GM19438 (cell line): ENCODE data around the gene PKM.
A peak's percentile ranks its signal among the peaks of the same experiment; 100 is the strongest.

Experiments used
- ATAC-seq: cut with Tn5 transposase; IDR thresholded peaks from one replicate; pipeline ENCODE4 v1.9.1; 2021; ENCODE audit warnings: low read depth; ENCODE audit not compliant: unreplicated experiment

The PKM gene

GRCh38 chr15:72162569-72162968 lies 68.4 kb downstream of the PKM start:
- ATAC-seq, result no peak

- no peak for ATAC-seq
Measured at GRCh38 chr15:72161361-72162132, 69.4 kb downstream of the PKM start.

GRCh38 chr15:72160696-72161245 lies 70.2 kb downstream of the PKM start:
- ATAC-seq, result no peak

- no peak for ATAC-seq
Measured at GRCh38 chr15:72156928-72157327, 74.1 kb downstream of the PKM start.

GRCh38 chr15:72155635-72156616 lies 75.1 kb downstream of the PKM start:
- peak; percentile 72 for ATAC-seq

- ATAC-seq, result no peak
Measured at GRCh38 chr15:72155003-72155621, 75.9 kb downstream of the PKM start.

- no peak for ATAC-seq
Measured at GRCh38 chr15:72154316-72154715, 76.7 kb downstream of the PKM start.

- no peak for ATAC-seq
Measured at GRCh38 chr15:72153269-72154000, 77.6 kb downstream of the PKM start.
